NT2/D1 (cell line): ENCODE data around the gene COL11A2.
"Not testable (repeated sequence)": the region's sequence is repeated elsewhere in the genome, so short reads cannot be mapped to it uniquely, and the experiment has no call there.

Experiments
- DNase-seq: peaks from one replicate; pipeline ENCODE4 v3.0.0-alpha.2; 2011; ENCODE audit warnings: low read depth, low spot score
- H3K27me3 ChIP-seq: 2 replicates; pipeline ENCODE4 v1.6.0; 2011; ENCODE audit warnings: mild to moderate bottlenecking; ENCODE audit not compliant: insufficient read length, insufficient read depth
- H3K36me3 ChIP-seq: 2 replicates; pipeline ENCODE4 v1.6.1; 2011; ENCODE audit warnings: mild to moderate bottlenecking, low read length, mixed read lengths; ENCODE audit not compliant: insufficient read depth, insufficient read length
- H3K4me1 ChIP-seq: 2 replicates; pipeline ENCODE4 v1.5.1; 2011; ENCODE audit not compliant: insufficient read depth, insufficient read length
- H3K4me3 ChIP-seq: 2 replicates; pipeline ENCODE4 v1.5.1; 2011; ENCODE audit warnings: low read depth; ENCODE audit not compliant: insufficient read length
- H3K9ac ChIP-seq: 2 replicates; pipeline ENCODE4 v1.6.0; 2011; ENCODE audit warnings: low read depth; ENCODE audit not compliant: insufficient read length
- H3K9me3 ChIP-seq: 2 replicates; pipeline ENCODE4 v1.5.1; 2011; ENCODE audit warnings: mild to moderate bottlenecking, low read length; ENCODE audit not compliant: insufficient read depth
- SUZ12 ChIP-seq: IDR thresholded peaks from 2 replicates; pipeline ENCODE4 v1.6.1; 2011; ENCODE audit not compliant: insufficient read length, insufficient read depth; ENCODE audit errors: extremely low read depth
- YY1 ChIP-seq: IDR thresholded peaks from 2 replicates; pipeline ENCODE4 v1.6.1; 2011; ENCODE audit not compliant: insufficient read length, insufficient read depth
- ZNF274 ChIP-seq: IDR thresholded peaks from 2 replicates; pipeline ENCODE4 v1.6.1; 2011; ENCODE audit warnings: mild to moderate bottlenecking, low read depth, low read length

The COL11A2 gene

GRCh38 chr6:33192105-33192646, at the start of gene COL11A2:
Gene COL11A2, minus strand, starts transcription at chr6:33192467. Its CDS starts 227 bp downstream, at chr6:33192240.
- Histone ChIP-seq H3K27me3 (peaks cover 34% of the 10 kb centered on the region), H3K36me3 (peaks cover 26% of the 10 kb centered on the region), H3K9me3 (no peaks in the 10 kb centered on the region), H3K9ac (peak within 1 kb of the TSS; percentile 74), H3K4me3 (peak within 1 kb of the TSS; percentile 48), H3K4me1 (peaks cover 7% of the 10 kb centered on the region)
- DNase-seq: no peak
- TF ChIP-seq YY1: no peak
- TF ChIP-seq ZNF274: no peak
- TF ChIP-seq SUZ12: peak; percentile 39

GRCh38 chr6:33241968-33242367, 49.7 kb upstream of the COL11A2 start:
- H3K9me3 ChIP-seq: no peaks in the 10 kb centered on the region
- TF ChIP-seq ZNF274 (no peak), YY1 (no peak), SUZ12 (no peak)
- no peak for DNase-seq
- peaks cover 14% of the 10 kb centered on the region for H3K27me3 ChIP-seq
- no peaks in the 10 kb centered on the region for H3K4me1 ChIP-seq
- H3K36me3 ChIP-seq: no peaks in the 10 kb centered on the region
- no peak overlapping the region for H3K4me3 ChIP-seq
- H3K9ac ChIP-seq: no peak overlapping the region

GRCh38 chr6:33237741-33238140, 45.5 kb upstream of the COL11A2 start:
- H3K9ac ChIP-seq: no peak overlapping the region
- no peak for DNase-seq
- TF ChIP-seq ZNF274 (no peak), SUZ12 (no peak), YY1 (no peak)
- H3K4me1 ChIP-seq: peaks cover 3% of the 10 kb centered on the region
- H3K4me3 ChIP-seq: no peak overlapping the region
- H3K27me3 ChIP-seq: peaks cover 4% of the 10 kb centered on the region
- H3K36me3 ChIP-seq: no peaks in the 10 kb centered on the region
- H3K9me3 ChIP-seq: no peaks in the 10 kb centered on the region

- Histone ChIP-seq H3K4me3 (no peak overlapping the region), H3K27me3 (peaks cover 2% of the 10 kb centered on the region)
These were observed 44.6 kb upstream of the COL11A2 start for GRCh38 chr6:33236852-33237251.

GRCh38 chr6:33236328-33236727, 44.1 kb upstream of the COL11A2 start:
- no peaks in the 10 kb centered on the region for H3K36me3 ChIP-seq
- TF ChIP-seq YY1: no peak
- TF ChIP-seq SUZ12: no peak
- H3K27me3 ChIP-seq: peaks cover 1% of the 10 kb centered on the region
- no peak overlapping the region for H3K4me3 ChIP-seq
- no peaks in the 10 kb centered on the region for H3K9me3 ChIP-seq
- DNase-seq: no peak
- H3K9ac ChIP-seq: no peak overlapping the region
- H3K4me1 ChIP-seq: peaks cover 3% of the 10 kb centered on the region

More at GRCh38 chr6:33236852-33237251, 44.6 kb upstream of the COL11A2 start:
- no peak for TF ChIP-seq ZNF274
- Histone ChIP-seq H3K36me3 (no peaks in the 10 kb centered on the region), H3K9me3 (no peaks in the 10 kb centered on the region), H3K4me1 (peaks cover 3% of the 10 kb centered on the region), H3K9ac (no peak overlapping the region)
- DNase-seq: no peak

- DNase-seq: no peak
- Histone ChIP-seq H3K9me3 (no peaks in the 10 kb centered on the region), H3K27me3 (peaks cover 3% of the 10 kb centered on the region), H3K4me3 (no peak overlapping the region), H3K4me1 (peaks cover 3% of the 10 kb centered on the region), H3K9ac (no peak overlapping the region), H3K36me3 (no peaks in the 10 kb centered on the region)
- no peak for TF ChIP-seq SUZ12
- no peak for TF ChIP-seq ZNF274
- TF ChIP-seq YY1: no peak
These were observed 43.0 kb upstream of the COL11A2 start for GRCh38 chr6:33235221-33235634.

GRCh38 chr6:33226503-33227120, 34.3 kb upstream of the COL11A2 start:
- peaks cover 16% of the 10 kb centered on the region for H3K27me3 ChIP-seq
- H3K9ac ChIP-seq, H3K4me3 ChIP-seq, H3K9me3 ChIP-seq, DNase-seq, H3K36me3 ChIP-seq, H3K4me1 ChIP-seq: not testable (repeated sequence)

- no peak overlapping the region for H3K9ac ChIP-seq
- TF ChIP-seq YY1 (no peak), SUZ12 (no peak), ZNF274 (no peak)
- H3K9me3 ChIP-seq: no peaks in the 10 kb centered on the region
- peaks cover 99% of the 10 kb centered on the region for H3K27me3 ChIP-seq
- H3K4me3 ChIP-seq: no peak overlapping the region
- DNase-seq: no peak
- H3K4me1 ChIP-seq: peaks cover 5% of the 10 kb centered on the region
- H3K36me3 ChIP-seq: no peaks in the 10 kb centered on the region
These were observed 25.4 kb upstream of the COL11A2 start for GRCh38 chr6:33217681-33218080.
